ENCODE data around the gene OR14C36.
"Not testable (repeated sequence)": the region's sequence is repeated elsewhere in the genome, so short reads cannot be mapped to it uniquely, and the experiment has no call there.

The OR14C36 gene, protein sequence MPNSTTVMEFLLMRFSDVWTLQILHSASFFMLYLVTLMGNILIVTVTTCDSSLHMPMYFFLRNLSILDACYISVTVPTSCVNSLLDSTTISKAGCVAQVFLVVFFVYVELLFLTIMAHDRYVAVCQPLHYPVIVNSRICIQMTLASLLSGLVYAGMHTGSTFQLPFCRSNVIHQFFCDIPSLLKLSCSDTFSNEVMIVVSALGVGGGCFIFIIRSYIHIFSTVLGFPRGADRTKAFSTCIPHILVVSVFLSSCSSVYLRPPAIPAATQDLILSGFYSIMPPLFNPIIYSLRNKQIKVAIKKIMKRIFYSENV

DNA sequence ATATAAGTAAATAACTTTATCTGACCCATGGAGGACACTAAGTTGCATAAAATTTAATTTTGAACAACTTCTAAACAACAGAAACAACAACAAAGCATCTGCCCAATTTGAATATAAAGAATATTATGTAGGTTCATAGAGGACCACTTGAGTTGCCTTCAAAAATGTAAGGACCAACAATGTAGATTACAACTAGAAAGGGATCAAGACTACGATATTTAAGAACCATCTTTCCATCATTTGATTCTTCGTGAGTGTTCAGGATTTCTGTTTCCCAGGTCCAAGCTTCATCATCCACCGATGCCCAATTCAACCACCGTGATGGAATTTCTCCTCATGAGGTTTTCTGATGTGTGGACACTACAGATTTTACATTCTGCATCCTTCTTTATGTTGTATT, at the start of gene OR14C36:
OR14C36 (plus strand) TSS at position 301 of the 400 bp plus-strand sequence; CDS start at position 301, 0 bp downstream.
- in situ Hi-C loops (cut with MboI; ENCODE audit: low sequenced_read_pairs): no loop called here

DNA sequence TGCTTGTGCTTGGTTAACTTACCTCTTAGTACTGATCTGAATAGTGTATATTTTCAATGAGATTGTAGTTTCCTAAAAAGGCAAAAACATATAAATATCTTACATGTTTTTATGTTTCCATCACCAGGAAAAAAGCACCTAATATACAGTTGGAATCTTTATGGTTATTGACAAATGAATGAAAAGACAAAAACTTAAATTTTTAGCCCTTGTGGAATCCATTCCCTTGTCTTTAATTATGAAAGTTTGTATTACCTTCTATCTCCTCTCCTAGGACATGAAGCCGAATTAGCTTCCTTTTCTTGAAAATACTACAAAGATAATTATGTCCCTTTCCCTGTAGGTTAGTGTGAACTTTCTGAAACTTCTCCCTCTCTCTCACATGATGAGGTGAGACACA, 45.3 kb upstream of the OR14C36 start, which contains the start of gene OR2T12:
OR2T12 (minus strand) TSS at position 101 of the 400 bp plus-strand sequence. CDS start 7,846 bp downstream, outside the sequence.
- in situ Hi-C loops (cut with MboI; ENCODE audit: low sequenced_read_pairs): no loop called here

DNA sequence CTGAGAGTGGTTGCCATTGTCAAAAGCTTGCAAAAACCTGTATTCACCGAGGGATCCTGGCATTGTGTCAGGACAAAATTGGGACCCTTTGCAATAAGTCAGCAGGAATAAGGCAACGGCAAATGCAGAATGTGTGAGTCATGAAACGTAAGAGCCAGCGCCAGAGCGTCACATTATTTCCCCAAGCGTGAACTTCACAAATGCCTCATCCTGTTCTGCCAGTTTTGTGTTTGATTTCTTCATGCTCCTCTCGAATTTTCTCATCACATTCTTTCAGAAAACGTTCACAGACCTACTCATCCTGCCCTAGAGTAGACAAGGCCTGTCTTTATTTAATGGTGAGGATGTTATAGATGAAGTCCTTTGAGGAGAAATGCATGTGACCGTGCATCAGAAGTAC, 42.9 kb upstream of the OR14C36 start:
- in situ Hi-C loops (cut with MboI; ENCODE audit: low sequenced_read_pairs): not testable (repeated sequence)

DNA sequence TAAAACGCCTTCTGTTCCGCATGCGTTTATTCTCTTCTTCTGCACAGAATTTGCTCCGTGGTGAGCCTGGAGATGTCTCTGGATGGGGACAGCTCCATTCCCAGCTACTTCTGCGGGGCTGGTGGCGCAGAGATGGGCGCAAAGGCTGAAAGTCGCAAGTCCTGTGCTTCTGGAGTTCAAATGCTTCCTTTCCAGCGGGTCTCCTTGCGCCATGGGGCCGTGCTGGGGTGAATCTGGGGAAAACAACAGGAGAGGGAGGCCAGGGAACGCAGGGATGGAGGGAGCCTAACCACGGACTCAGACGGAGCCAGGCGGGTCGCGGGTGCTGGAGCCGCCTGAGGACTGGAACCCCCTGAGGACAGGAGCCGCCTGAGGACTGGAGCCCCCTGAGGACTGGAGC, 42.5 kb upstream of the OR14C36 start:
- in situ Hi-C loops (cut with MboI; ENCODE audit: low sequenced_read_pairs): no loop called here

DNA sequence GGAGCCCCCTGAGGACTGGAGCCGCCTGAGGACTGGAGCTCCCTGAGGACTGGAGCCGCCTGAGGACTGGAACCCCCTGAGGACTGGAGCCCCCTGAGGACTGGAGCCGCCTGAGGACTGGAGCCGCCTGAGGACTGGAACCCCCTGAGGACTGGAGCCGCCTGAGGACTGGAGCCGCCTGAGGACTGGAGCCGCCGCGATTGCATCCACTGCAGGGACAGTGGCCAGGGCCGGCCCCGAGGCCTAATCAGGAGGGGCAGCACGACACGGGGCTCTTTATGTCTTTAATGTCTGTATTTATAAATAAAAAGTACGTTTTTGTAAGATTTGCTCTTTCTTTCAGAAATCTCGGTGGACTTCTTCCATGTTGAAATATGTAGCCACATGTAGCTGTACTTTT, 41.8 kb upstream of the OR14C36 start:
- in situ Hi-C loops (cut with MboI; ENCODE audit: low sequenced_read_pairs): not testable (repeated sequence)

DNA sequence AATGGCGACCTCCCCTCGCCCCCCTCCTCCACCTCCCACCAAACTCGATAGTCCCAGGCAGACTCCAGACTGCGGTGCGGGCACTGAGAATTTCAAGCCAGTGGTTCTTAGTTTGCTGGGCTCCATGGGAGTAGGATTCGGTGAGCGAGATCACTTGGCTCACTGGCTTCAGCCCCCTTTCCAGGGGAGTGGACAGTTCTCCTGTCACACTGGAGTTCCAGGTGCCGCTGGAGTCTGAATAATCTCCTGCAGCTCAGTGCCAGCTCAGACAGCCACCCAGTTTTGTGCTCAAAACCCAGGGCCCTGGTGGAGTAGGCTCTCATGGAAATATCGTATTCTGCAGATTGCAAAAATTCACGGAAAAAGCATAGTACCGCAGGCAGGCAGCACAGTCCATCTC, 31.8 kb upstream of the OR14C36 start:
- in situ Hi-C loops (cut with MboI; ENCODE audit: low sequenced_read_pairs): no loop called here

DNA sequence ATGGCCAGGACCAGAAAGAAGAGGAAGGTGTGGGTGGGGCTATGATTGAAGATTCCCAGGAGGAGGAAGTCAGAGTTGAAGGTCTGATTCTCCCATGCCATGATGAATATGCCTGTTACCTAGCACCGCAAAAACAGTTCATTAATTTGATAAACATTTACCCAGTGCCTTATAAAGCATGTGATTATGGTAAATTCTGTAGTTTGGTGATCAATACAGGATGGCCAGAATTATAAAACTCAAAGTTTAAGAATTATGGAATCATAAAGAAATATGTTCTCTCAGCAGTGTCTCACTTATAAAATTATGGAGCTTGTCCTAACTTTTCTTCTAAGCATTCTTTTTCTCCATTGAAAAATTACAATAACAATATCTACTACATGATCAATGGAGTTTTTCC, 24.1 kb upstream of the OR14C36 start, which contains the start of gene OR2M7:
OR2M7 (minus strand) TSS at position 101 of the 400 bp plus-strand sequence; CDS start at position 101, 0 bp downstream.
- in situ Hi-C loops (cut with MboI; ENCODE audit: low sequenced_read_pairs): no loop called here

DNA sequence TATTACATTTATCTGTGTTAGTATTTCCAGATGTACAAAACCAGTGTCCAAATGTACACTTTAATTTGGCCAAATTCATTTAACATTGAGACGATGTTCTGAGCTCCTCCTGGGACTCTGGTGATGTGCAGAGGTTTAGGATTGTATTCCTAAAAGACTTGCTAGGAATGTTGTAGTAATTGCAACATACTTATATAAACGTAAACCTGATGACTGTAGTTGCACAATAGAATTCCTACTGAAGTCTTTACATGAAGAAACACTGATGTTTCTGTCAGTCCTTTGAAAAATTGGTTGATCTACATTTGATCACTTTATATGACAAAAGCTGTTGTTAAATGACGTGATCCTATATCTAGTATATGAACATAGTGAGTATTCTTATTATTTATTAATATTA, 5.1 kb upstream of the OR14C36 start:
- in situ Hi-C loops (cut with MboI; ENCODE audit: low sequenced_read_pairs): no loop called here

DNA sequence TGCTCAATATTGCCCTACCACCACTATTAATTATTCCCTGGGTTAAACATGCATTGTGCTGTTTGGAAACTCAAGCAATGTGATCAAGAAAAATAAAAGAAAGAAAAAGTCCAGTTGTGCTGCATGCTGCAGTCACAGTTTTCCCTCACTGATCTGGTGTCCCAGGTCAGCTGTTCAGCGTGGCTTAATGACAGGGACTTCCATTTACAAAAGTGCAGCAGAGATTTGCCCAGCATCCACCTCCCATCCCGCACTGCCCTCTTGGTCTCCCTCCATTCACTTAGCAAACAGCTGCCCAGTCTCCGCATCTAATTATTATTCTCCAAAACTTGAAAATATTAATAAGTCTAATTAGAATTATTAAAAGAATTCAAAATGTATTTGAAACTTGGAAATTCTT, 10.8 kb downstream of the OR14C36 start:
- in situ Hi-C loops (cut with MboI; ENCODE audit: low sequenced_read_pairs): no loop called here

DNA sequence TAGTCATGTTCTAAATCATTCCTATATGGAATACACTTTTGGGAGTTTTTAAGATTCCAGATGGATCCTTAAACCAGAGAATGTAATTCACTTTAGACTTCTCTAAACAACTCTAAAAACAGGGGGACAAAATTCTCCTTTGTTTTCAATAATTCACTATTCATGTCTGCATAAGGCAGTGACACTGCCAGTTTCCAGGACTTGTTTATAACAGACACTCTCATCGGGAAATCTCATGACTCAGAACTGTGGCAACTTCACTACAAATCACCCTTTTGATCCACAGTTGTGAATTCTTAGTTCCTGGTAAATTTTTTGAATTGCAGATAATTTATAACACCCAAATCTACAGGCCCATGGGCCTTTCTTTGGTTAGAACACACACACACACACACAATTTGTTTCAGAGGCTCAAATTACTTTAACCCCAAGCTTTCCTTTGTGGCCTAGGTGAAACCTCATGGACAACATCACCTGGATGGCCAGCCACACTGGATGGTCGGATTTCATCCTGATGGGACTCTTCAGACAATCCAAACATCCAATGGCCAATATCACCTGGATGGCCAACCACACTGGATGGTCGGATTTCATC, 12.6 kb downstream of the OR14C36 start, which contains the start of gene OR2T4:
OR2T4 (plus strand) TSS at position 545 of the 595 bp plus-strand sequence; CDS start at position 545, 0 bp downstream.
- in situ Hi-C loops (cut with MboI; ENCODE audit: low sequenced_read_pairs): no loop called here

DNA sequence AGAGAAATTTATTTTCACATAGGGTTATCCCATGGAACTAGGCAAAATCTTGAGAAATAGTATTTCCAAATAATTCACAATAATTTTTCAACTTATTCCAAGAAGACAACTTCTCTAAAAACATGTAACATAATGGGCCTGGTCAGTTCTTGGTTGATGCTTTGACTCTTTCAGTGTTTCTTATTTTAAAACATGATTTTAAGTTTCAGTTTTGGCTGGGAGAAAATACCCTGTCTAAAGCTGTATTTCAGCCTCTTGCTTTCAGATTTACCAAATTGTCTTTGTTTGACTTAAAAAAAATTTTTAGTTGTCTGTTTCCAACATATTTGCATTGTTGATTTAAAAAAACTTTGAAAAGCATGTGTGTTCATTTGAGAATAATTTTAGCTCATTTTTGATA, 18.0 kb downstream of the OR14C36 start:
- in situ Hi-C loops (cut with MboI; ENCODE audit: low sequenced_read_pairs): no loop called here

DNA sequence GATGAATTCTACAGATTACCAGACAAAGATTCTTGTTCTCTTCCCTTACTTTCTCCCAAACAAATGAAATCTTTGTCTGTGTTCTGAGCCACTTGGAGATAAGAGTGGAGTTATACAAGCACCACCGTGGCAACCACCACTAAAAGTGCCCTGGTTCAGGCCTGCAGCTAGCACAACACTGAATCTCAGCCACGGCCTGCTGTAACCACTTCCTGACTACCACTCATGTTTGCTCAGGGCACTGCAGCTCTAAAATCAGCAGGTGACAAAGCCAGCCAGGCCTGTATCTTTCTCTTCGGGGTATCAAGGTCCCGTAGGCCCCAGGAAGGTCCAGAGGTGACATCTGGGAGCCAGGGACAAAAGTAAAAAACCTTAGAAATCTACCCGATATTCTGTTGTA, 23.8 kb downstream of the OR14C36 start:
- in situ Hi-C loops (cut with MboI; ENCODE audit: low sequenced_read_pairs): no loop called here

DNA sequence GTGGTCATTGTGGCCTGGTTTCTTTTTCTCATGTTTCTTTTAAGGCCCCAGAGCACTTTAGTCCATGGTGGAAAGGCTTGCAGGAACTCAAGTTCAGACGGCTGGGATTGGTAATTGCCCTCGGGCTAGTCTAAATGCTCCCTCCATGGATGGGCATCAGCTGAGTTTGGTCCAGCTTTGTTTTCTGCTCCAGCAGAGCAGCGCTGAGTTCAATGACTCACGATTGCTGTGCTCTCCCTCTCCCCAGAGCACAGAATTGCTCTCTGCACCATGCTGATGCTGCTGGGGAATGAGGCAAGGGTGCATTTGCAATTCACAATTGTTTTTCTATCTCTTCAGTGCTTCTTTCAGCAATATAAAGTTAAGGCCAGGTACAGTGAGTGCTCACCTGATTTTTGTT, 25.2 kb downstream of the OR14C36 start:
- in situ Hi-C loops (cut with MboI; ENCODE audit: low sequenced_read_pairs): no loop called here

DNA sequence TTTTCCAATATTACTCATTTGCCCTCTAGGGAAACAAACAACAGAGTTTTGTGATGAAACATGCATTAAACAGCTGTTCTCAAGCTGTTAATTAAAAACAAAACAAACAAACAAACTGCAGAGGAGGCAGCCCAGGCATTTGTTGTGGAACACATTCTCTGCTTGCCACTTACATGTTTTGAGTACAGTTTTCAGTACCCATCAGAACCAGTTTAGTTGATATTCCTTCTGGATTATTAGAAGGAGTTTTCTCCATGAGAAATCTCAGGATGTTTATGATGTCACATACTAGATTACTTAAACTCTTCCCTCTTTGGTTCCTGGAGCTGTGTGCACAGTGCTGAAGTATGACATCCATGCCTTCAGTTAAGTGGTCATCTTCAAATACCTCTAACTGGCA, 26.9 kb downstream of the OR14C36 start, which contains the start of gene OR2T6:
OR2T6 (plus strand) TSS at position 301 of the 400 bp plus-strand sequence. CDS start 11,863 bp downstream, outside the sequence.
- in situ Hi-C loops (cut with MboI; ENCODE audit: low sequenced_read_pairs): no loop called here

DNA sequence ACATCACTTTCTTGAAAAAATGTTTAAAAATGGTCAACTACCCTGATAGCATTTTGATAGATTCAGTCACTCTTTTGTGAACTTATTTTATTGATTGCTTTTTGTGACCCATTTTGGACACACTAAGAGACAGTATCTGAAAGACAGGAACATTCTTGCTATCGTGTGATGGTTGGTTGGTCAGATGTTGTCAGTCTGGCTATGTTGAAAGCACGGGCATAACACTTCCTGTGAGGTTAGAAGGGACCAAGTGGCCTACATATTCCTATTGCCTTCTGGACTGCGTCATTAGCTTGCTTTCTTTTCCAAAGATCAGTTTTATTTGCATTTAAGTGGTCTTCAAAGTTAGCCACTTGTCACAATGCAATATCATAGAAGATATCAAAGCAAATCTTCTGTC, 28.3 kb downstream of the OR14C36 start:
- in situ Hi-C loops (cut with MboI; ENCODE audit: low sequenced_read_pairs): no loop called here

DNA sequence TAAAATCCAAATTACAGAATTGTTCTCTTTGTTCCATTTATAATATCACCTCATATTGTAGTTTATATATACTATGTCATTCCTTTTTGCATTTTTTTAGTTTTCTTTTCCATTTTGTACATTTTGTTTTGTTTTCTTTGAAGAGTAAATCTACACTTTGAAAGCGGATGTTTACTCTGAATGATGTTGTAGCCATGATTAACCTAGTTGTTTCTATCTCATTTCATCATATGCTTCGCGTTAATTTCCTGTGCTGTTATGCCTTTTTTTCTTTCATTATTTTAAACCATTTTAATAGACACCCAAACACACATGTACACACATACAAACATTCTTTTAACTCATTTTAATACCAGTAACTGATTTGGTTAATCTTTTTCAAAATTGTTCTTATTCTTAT, 32.3 kb downstream of the OR14C36 start:
- in situ Hi-C loops (cut with MboI; ENCODE audit: low sequenced_read_pairs): no loop called here

DNA sequence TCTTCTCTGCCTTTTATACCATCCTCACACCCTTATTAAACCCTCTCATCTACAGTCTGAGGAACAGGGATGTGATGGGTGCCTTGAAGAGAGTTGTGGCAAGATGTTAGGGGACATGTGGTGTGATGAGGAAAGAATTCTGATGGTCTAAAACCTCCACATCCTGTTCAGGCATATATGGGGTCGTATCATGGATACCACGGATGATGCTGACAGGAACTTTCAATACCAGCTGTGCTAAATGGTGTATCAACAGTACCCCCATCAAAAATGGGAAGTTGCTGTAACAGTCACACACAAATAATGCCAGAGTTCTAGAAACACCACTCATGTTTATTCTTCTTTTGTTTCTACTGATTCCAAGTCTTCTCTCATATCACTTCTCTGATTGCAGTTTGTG, 39.9 kb downstream of the OR14C36 start:
- in situ Hi-C loops (cut with MboI; ENCODE audit: low sequenced_read_pairs): no loop called here

DNA sequence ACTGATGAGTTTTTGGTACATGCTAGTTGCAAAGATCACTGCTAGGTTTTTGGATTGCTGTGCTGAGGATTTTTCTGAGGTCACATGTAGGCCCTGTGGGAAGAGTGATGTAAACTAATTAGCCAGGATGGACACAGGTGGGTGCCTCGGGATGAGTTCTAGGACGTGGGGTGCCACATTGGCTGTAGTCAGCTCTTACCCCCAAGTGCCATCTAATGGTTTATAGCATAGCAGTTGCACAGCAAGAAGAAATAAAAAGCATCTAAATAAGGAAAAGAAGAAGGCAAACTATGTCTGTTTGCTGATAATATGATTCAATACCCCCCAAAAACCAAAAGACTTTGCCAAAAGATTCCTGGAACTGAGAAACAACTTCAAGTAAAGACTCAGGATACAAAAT, 44.5 kb downstream of the OR14C36 start:
- in situ Hi-C loops (cut with MboI; ENCODE audit: low sequenced_read_pairs): no loop called here

All from HL-60/S4 (cell line).